Spinal cord (tissue), 10 donors: ENCODE measurements around the gene CRYBG1. TPM values are rescaled to one million over a fixed set of nuclear protein-coding genes. Genes with fewer than 3 reads are reported as not detected.

Experiments used
- DNase-seq, 6 donors: peaks; one replicate each; pipeline versions ENCODE4 v3.0.0 to v3.0.0-alpha.2; 2013 to 2015; ENCODE audit warnings: low spot score in 6 of 6, low read depth in 4 of 6
- H3K27ac ChIP-seq: one replicate; pipeline ENCODE4 v1.5.1; 2013; ENCODE audit warnings: low read depth, low read length, control low read depth
- H3K27me3 ChIP-seq: one replicate; pipeline ENCODE4 v1.6.1; 2013; ENCODE audit warnings: low read length; ENCODE audit not compliant: control insufficient read depth, insufficient read depth
- H3K36me3 ChIP-seq: one replicate; pipeline ENCODE4 v1.6.1; 2013; ENCODE audit warnings: low read length; ENCODE audit not compliant: control insufficient read depth, insufficient read depth
- H3K4me1 ChIP-seq: one replicate; pipeline ENCODE4 v1.6.1; 2013; ENCODE audit warnings: low read length; ENCODE audit not compliant: control insufficient read depth, insufficient read depth
- H3K4me3 ChIP-seq: one replicate; pipeline ENCODE4 v1.5.1; 2013; ENCODE audit warnings: low read depth, low read length, control low read depth
- H3K9me3 ChIP-seq: one replicate; pipeline ENCODE4 v1.6.1; 2013; ENCODE audit warnings: low read length; ENCODE audit not compliant: control insufficient read depth, insufficient read depth
- whole genome bisulfite sequencing: methylation state at CpG from one replicate; pipeline ENCODE4 v1.1.5; 2013; ENCODE audit warnings: missing lambda C conversion rate; ENCODE audit not compliant: insufficient coverage; 5-methylcytosine and 5-hydroxymethylcytosine counted together
- polyA plus RNA-seq, 2 donors: library from polyadenylated mRNA; unstranded; fragments of 120-200 nt; gene quantifications; one replicate each; pipeline ENCODE4 v1.2.1, GENCODE V29; 2013; ENCODE audit not compliant: insufficient read length in 2 of 2
- total RNA-seq, 2 donors: library from RNA; depleted of rRNA in 1 of 2; stranded (reverse); fragments of 120-200 nt in 1 of 2; fragments of >200 nt in 1 of 2; gene quantifications; one replicate each; pipeline versions ENCODE4 v1.2.3 to v1.2.4, GENCODE V29; 2013 to 2014
- donor health status: healthy.

The CRYBG1 gene
- total and polyA plus RNA-seq, 4 donors = 0.97 to 3.4 (median 2.0) TPM

DNA sequence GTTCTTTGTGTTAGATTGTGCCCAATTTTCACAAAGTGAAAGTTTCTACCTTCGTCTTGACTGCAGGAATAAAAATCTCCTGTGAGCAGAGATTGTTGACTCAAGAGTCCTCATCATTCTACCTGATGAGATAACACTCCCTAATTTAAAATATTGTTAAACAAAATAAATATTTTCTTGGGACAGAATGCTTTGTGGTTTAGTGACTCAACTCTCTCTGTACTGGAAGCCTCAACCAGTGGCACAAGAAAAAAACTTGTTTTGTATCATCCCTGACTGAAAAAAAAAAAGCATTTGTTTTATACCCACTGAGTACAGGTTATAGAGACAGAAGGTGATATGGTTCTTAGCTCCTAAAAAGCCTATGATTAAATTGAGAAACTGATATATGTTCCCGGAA lies 78.9 kb downstream of the CRYBG1 start:
- H3K27ac ChIP-seq = no peak overlapping the region
- no peaks in the 10 kb centered on the region for H3K4me1 ChIP-seq
- H3K36me3 ChIP-seq = no peaks in the 10 kb centered on the region
- no CpG with 5 or more reads among the region's 2 CpGs for WGBS
- DNase-seq = no peak
- no peak overlapping the region for H3K4me3 ChIP-seq
- H3K27me3 ChIP-seq = peaks cover 2% of the 10 kb centered on the region
- H3K9me3 ChIP-seq = no peaks in the 10 kb centered on the region

DNA sequence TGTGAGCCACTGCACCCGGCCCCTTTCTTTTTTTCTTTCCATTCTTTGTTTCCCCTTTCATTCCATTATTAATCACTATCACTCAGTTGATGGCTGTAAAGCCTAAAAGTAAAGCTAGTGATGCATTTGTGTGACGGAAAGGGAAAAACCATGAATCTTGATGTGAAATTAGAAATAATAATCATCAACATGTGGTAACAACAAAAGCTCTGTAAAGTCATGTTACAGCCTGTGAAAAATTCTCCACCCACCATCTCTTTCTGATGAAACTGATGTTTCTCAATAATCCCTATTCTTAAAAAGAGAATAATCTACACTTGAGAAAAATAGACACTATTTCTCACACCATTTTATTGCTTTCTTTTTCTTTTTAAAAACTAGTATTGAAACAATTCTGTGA lies 80.0 kb downstream of the CRYBG1 start:
- Histone ChIP-seq H3K9me3 (no peaks in the 10 kb centered on the region), H3K27ac (no peak overlapping the region), H3K4me1 (no peaks in the 10 kb centered on the region), H3K4me3 (no peak overlapping the region), H3K36me3 (no peaks in the 10 kb centered on the region), H3K27me3 (peaks cover 2% of the 10 kb centered on the region)
- no peak for DNase-seq
- no CpG with 5 or more reads among the region's 2 CpGs for whole genome bisulfite sequencing

GRCh38 chr6:106442395-106442794 lies 81.9 kb downstream of the CRYBG1 start:
- no peaks in the 10 kb centered on the region for H3K9me3 ChIP-seq
- no peaks in the 10 kb centered on the region for H3K4me1 ChIP-seq
- no CpG with 5 or more reads among the region's 3 CpGs for WGBS
- no peaks in the 10 kb centered on the region for H3K36me3 ChIP-seq
- no peak overlapping the region for H3K27ac ChIP-seq
- peaks cover 2% of the 10 kb centered on the region for H3K27me3 ChIP-seq
- no peak overlapping the region for H3K4me3 ChIP-seq
- DNase-seq = peak in 1 of 6 donors; percentile 13

GRCh38 chr6:106444777-106445507 lies 84.4 kb downstream of the CRYBG1 start:
- Histone ChIP-seq H3K4me1 (no peaks in the 10 kb centered on the region), H3K27me3 (no peaks in the 10 kb centered on the region), H3K36me3 (no peaks in the 10 kb centered on the region), H3K9me3 (no peaks in the 10 kb centered on the region), H3K4me3 (no peak overlapping the region), H3K27ac (no peak overlapping the region)
- WGBS = no CpG with 5 or more reads among the region's 4 CpGs
- DNase-seq = peak; percentile 7 to 91 (median 36)

DNA sequence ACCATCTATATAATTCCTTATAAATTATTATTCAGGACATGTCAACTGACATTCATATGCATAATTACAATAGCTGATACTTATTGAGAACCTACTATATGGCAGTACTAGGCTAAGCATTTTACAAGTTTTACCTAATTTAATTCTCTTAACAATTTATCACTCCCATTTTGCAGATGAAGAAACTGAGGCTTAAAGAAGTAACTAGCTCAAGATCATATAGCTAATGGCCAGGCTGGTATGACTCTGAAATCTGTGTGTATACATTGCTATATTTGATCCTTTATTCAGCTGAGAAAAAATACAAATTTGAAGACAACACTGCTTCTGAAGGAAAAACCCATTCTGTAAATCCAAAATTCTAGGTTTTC lies 85.0 kb downstream of the CRYBG1 start:
- no peak overlapping the region for H3K27ac ChIP-seq
- no peak overlapping the region for H3K4me3 ChIP-seq
- no peaks in the 10 kb centered on the region for H3K27me3 ChIP-seq
- H3K9me3 ChIP-seq = no peaks in the 10 kb centered on the region
- no peaks in the 10 kb centered on the region for H3K4me1 ChIP-seq
- no peaks in the 10 kb centered on the region for H3K36me3 ChIP-seq
- DNase-seq = no peak

DNA sequence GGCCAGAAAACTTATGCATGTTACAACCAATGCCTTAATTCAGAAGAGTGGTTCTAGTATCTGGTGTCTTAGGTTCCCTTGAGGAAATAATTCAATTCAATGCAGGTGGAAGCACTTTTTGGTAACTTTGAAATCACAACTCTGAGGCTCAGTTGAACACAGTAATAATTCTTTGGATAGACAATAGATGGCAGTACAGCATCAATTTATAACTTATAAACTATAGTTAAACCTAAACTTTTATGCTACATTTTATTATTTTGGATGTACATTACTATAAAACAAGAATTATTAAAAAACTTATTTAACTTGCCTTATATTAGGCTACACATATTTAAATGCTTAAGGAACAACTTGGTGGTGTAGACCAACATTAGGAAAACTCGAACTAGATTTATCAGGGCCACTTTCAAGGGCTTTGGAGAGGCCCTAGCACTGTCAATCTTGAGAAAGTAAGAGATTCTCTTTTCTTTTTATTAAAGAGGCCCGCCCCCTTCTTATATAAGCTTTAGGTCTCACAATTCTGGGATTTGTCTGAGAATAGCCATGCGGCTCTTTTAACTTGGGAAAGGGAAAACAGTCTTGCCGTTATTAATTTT lies 85.9 kb downstream of the CRYBG1 start:
- H3K4me3 ChIP-seq = no peak overlapping the region
- 60% methylated on average over 1 of the region's 4 CpGs for WGBS
- DNase-seq = peak in 2 of 6 donors; percentile 17 to 60
- no peak overlapping the region for H3K27ac ChIP-seq
- no peaks in the 10 kb centered on the region for H3K4me1 ChIP-seq
- H3K36me3 ChIP-seq = no peaks in the 10 kb centered on the region
- no peaks in the 10 kb centered on the region for H3K27me3 ChIP-seq
- no peaks in the 10 kb centered on the region for H3K9me3 ChIP-seq

DNA sequence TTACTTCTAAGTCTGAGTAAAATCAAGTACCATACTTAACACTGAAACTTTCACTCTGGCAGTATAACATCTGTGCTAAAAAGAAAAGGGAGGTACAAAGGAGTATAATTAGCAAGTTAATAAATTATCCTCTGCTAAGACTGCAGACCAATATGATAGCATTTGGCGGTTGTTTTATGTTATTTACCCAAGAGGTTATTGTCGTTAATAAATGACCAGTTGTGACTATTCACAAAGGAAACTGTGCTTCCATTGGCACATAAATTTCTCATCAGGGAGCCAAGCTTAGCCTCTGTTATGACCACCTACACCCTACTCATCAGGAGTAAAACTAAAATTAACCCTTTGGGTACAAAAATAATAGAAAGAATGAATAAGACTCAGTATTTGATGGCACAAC lies 86.5 kb downstream of the CRYBG1 start:
- H3K4me1 ChIP-seq = no peaks in the 10 kb centered on the region
- H3K27me3 ChIP-seq = no peaks in the 10 kb centered on the region
- H3K27ac ChIP-seq = no peak overlapping the region
- H3K36me3 ChIP-seq = no peaks in the 10 kb centered on the region
- DNase-seq = no peak
- no CpG with 5 or more reads among the region's 2 CpGs for WGBS
- H3K4me3 ChIP-seq = no peak overlapping the region
- no peaks in the 10 kb centered on the region for H3K9me3 ChIP-seq

GRCh38 chr6:106448000-106448426 lies 87.5 kb downstream of the CRYBG1 start:
- no peaks in the 10 kb centered on the region for H3K9me3 ChIP-seq
- H3K27me3 ChIP-seq = no peaks in the 10 kb centered on the region
- DNase-seq = no peak
- no peak overlapping the region for H3K27ac ChIP-seq
- WGBS = 84% methylated on average over 3 of the region's 6 CpGs
- no peak overlapping the region for H3K4me3 ChIP-seq
- H3K36me3 ChIP-seq = no peaks in the 10 kb centered on the region
- H3K4me1 ChIP-seq = no peaks in the 10 kb centered on the region

GRCh38 chr6:106450653-106451052 lies 90.1 kb downstream of the CRYBG1 start:
- DNase-seq = no peak
- Histone ChIP-seq H3K27me3 (no peaks in the 10 kb centered on the region), H3K27ac (no peak overlapping the region), H3K36me3 (no peaks in the 10 kb centered on the region), H3K9me3 (no peaks in the 10 kb centered on the region), H3K4me3 (no peak overlapping the region), H3K4me1 (no peaks in the 10 kb centered on the region)
- 62% methylated on average over 1 of the region's 2 CpGs for WGBS

GRCh38 chr6:106451439-106451838 lies 90.9 kb downstream of the CRYBG1 start:
- WGBS = 67% methylated on average over 2 of the region's 7 CpGs
- H3K4me3 ChIP-seq = no peak overlapping the region
- no peaks in the 10 kb centered on the region for H3K27me3 ChIP-seq
- no peak overlapping the region for H3K27ac ChIP-seq
- no peaks in the 10 kb centered on the region for H3K4me1 ChIP-seq
- H3K9me3 ChIP-seq = no peaks in the 10 kb centered on the region
- DNase-seq = no peak
- no peaks in the 10 kb centered on the region for H3K36me3 ChIP-seq
